Heart left ventricle (tissue), 16 donors: Measurements from ENCODE around the gene RTTN. TPM values are rescaled to one million over a fixed set of nuclear protein-coding genes. Genes with fewer than 3 reads are reported as not detected.

ENCODE experiments used
- ATAC-seq, 4 donors: fragments of 200-7000 bp; cut with Tn5 transposase; one replicate each; pipeline ENCODE4 v1.9.1; 2020 to 2022; ENCODE audit warnings: moderate library complexity in 4 of 4, mild to moderate bottlenecking in 3 of 4, moderate number of reproducible peaks in 1 of 4
- DNase-seq, 5 donors: peaks; one replicate each; pipeline ENCODE4 v3.0.0-alpha.2; 2020
- H3K27ac ChIP-seq, 12 donors: fragments of 200-600 bp; sonication (generic) in 4 of 12; one replicate each; pipeline versions ENCODE4 v1.5.0 to v1.8.0; 2016 to 2022; ENCODE audit warnings: mild to moderate bottlenecking in 2 of 12
- H3K27me3 ChIP-seq, 9 donors: fragments of 200-600 bp; sonication (generic) in 2 of 9; one replicate each; pipeline versions ENCODE4 v1.5.1 to v1.8.0; 2016 to 2022; ENCODE audit warnings: mild to moderate bottlenecking in 3 of 9
- H3K36me3 ChIP-seq, 9 donors: fragments of 200-600 bp; sonication (generic) in 2 of 9; one replicate each; pipeline versions ENCODE4 v1.5.0 to v1.8.0; 2018 to 2022; ENCODE audit warnings: mild to moderate bottlenecking in 2 of 9
- H3K4me1 ChIP-seq, 12 donors: fragments of 200-600 bp; sonication (generic) in 4 of 12; one replicate each; pipeline versions ENCODE4 v1.5.0 to v1.8.0; 2016 to 2022; ENCODE audit warnings: mild to moderate bottlenecking in 3 of 12
- H3K4me3 ChIP-seq, 12 donors: fragments of 200-600 bp; sonication (generic) in 4 of 12; one replicate each; pipeline versions ENCODE4 v1.5.0 to v1.8.0; 2017 to 2022; ENCODE audit warnings: mild to moderate bottlenecking in 9 of 12, moderate library complexity in 4 of 12
- H3K9me3 ChIP-seq, 12 donors: fragments of 200-600 bp; sonication (generic) in 4 of 12; one replicate each; pipeline versions ENCODE4 v1.5.0 to v1.8.0; 2016 to 2022; ENCODE audit warnings: mild to moderate bottlenecking in 1 of 12
- CTCF ChIP-seq, 12 donors: fragments of 200-600 bp; sonication (generic) in 4 of 12; IDR thresholded peaks; one replicate each; pipeline versions ENCODE4 v1.5.0 to v1.8.0; 2018 to 2022; ENCODE audit warnings: antibody characterized with exemption in 12 of 12, mild to moderate bottlenecking in 5 of 12
- POLR2A ChIP-seq, 2 donors: fragments of 450-650 bp; IDR thresholded peaks; one replicate each; pipeline ENCODE4 v1.6.1; 2017; ENCODE audit warnings: antibody characterized with exemption in 2 of 2, mild to moderate bottlenecking in 2 of 2, moderate library complexity in 2 of 2
- WGBS, 4 donors: extraction: QIAGEN DNeasy Blood & Tissue Kit in 2 of 4; methylation state at CpG; one replicate each; pipeline versions ENCODE4 v1.1.5 to v1.1.7; 2013 to 2018; 5-methylcytosine and 5-hydroxymethylcytosine counted together
- intact Hi-C, 10 donors: fragments of 100-400 bp; cut with DNase I; formaldehyde crosslinking; loops; one replicate each; pipeline versions ENCODE4 v1.11.1 to v1.14.2; 2022
- polyA plus RNA-seq, 2 donors: library from polyadenylated mRNA; stranded (reverse); fragments of 200-250 nt; gene quantifications; one replicate each; pipeline ENCODE4 v1.2.3, GENCODE V29; 2013
- total RNA-seq, 9 donors: library from RNA; depleted of rRNA in 2 of 9; stranded (reverse); fragments of >200 nt in 2 of 9; fragmentation: NEBNext Ultra II Directional in 3 of 9; extraction: Animal tissue kit (Norgen Biotek cat#: 25700) in 3 of 9; gene quantifications; one replicate each; pipeline versions ENCODE4 v1.1.0 to v1.2.4, GENCODE V29; 2016 to 2023
- donor health status: ischemic (EF 13 %, LVEDD 7.1; RV severe dilation, severe dysfunction).
- donor health status: healthy with polysubstance abuse.
- donor health status: DM: no; HTN: yes; CAD: no.
- donor health status: DM: no; HTN: no; CAD: no.
- donor health status: ischemic (EF 25% LVEDD 6.9; RV normal size, moderate dysfunction).
- donor health status: ischemic (EF 25% LVEDD 5.7; RV mildly dilated, moderate dysfunction).
- donor health status: healthy.
- donor health status: DM: yes; HTN: yes; CAD: no.
- donor health status: ischemic (EF 35%, LVEDD 5.7; RV mildly dilated, moderate dysfunction).
- donor health status: nonischemic (EF 11% LVEDD 7.7; RV severe dilation, severe dysfunction).
- donor health status: DM: yes; HTN: yes; CAD: no.
- donor health status: PGD.
- donor health status: ischemic (EF 29% LVEDD 5.4; RV normal size, mild dysfunction).
- donor health status: nonischemic (EF 23%, LVEDD 6.1; RV moderate dilation, normal function).

The RTTN gene
- total and polyA plus RNA-seq, 11 donors, result 5.8 to 14.3 (median 8.1) TPM

GRCh38 chr18:69995774-69996173, 209.7 kb downstream of the RTTN start:
- H3K36me3 ChIP-seq, result no peaks in the 10 kb centered on the region
- peaks cover 0 to 12% (median 0%) of the 10 kb centered on the region in 12 donors for H3K9me3 ChIP-seq
- 90 to 98% (median 95%) methylated on average over 3 of the region's 3 CpGs for WGBS, 4 donors
- intact Hi-C loops, result loop anchor here in 1 of 10 donors (5.0 kb wide), 1 partner anchor 48 kb away; the partner anchor contains the start of gene CD226
- no peak overlapping the region for H3K4me3 ChIP-seq
- ATAC-seq (no peak), DNase-seq (no peak)
- H3K27me3 ChIP-seq, result no peaks in the 10 kb centered on the region
- TF ChIP-seq CTCF (IDR thresholded peaks at IDR 0.05) (no peak), POLR2A (IDR thresholded peaks at IDR 0.05) (no peak)
- no peak overlapping the region for H3K27ac ChIP-seq
- H3K4me1 ChIP-seq, result peaks cover 0 to 30% (median 15%) of the 10 kb centered on the region in 12 donors

- intact Hi-C loops, result no loop called here
Observed at GRCh38 chr18:69992776-69993175, 212.7 kb downstream of the RTTN start.

GRCh38 chr18:69987870-69988269, 217.6 kb downstream of the RTTN start:
- WGBS, 4 donors, result 96 to 100% (median 99%) methylated on average over 1 of the region's 1 CpG
- Histone ChIP-seq H3K4me1 (no peaks in the 10 kb centered on the region), H3K27me3 (no peaks in the 10 kb centered on the region), H3K9me3 (peaks cover 0 to 46% (median 19%) of the 10 kb centered on the region in 12 donors), H3K36me3 (peaks cover 0 to 6% (median 0%) of the 10 kb centered on the region in 9 donors), H3K4me3 (no peak overlapping the region), H3K27ac (no peak overlapping the region)
- ATAC-seq (no peak), DNase-seq (no peak)
- intact Hi-C loops, result no loop called here
- no peak for TF ChIP-seq CTCF (IDR thresholded peaks at IDR 0.05)
- TF ChIP-seq POLR2A (IDR thresholded peaks at IDR 0.05), result no peak

More at GRCh38 chr18:69992776-69993175, 212.7 kb downstream of the RTTN start:
- Histone ChIP-seq H3K4me1 (peaks cover 0 to 4% (median 0%) of the 10 kb centered on the region in 12 donors), H3K27me3 (no peaks in the 10 kb centered on the region), H3K27ac (no peak overlapping the region), H3K36me3 (peaks cover 0 to 6% (median 0%) of the 10 kb centered on the region in 9 donors), H3K9me3 (peaks cover 0 to 38% (median 15%) of the 10 kb centered on the region in 12 donors), H3K4me3 (no peak overlapping the region)
- 63 to 79% (median 73%) methylated on average over 1 of the region's 1 CpG for WGBS, 4 donors
- DNase-seq, result no peak
- no peak for TF ChIP-seq CTCF (IDR thresholded peaks at IDR 0.05)
- no peak for TF ChIP-seq POLR2A (IDR thresholded peaks at IDR 0.05)
- no peak for ATAC-seq

GRCh38 chr18:69985239-69985638, 220.2 kb downstream of the RTTN start:
- WGBS, 4 donors, result 90 to 98% (median 97%) methylated on average over 3 to 4 of the region's 4 CpGs
- ATAC-seq, result peak in 1 of 4 donors; percentile 13
- no peaks in the 10 kb centered on the region for H3K27me3 ChIP-seq
- intact Hi-C loops, result no loop called here
- TF ChIP-seq CTCF (IDR thresholded peaks at IDR 0.05), result no peak
- TF ChIP-seq POLR2A (IDR thresholded peaks at IDR 0.05), result no peak
- peaks cover 0 to 6% (median 0%) of the 10 kb centered on the region in 9 donors for H3K36me3 ChIP-seq
- DNase-seq, result no peak
- peaks cover 0 to 32% (median 19%) of the 10 kb centered on the region in 12 donors for H3K9me3 ChIP-seq
- H3K27ac ChIP-seq, result no peak overlapping the region
- peaks cover 0 to 13% (median 0%) of the 10 kb centered on the region in 12 donors for H3K4me1 ChIP-seq
- no peak overlapping the region for H3K4me3 ChIP-seq
